GM23338 (cell line): ENCODE measurements around the gene MYRF. TPM values are rescaled to one million over a fixed set of nuclear protein-coding genes. Genes with fewer than 3 reads are reported as not detected.

ENCODE experiments used
- ATAC-seq: fragments of 200-7000 bp; cut with Tn5 transposase; 3 replicates; pipeline ENCODE4 v1.9.1; 2020
- DNase-seq: peaks from one replicate; pipeline ENCODE4 v3.0.0-alpha.2; 2015; ENCODE audit warnings: low spot score
- H2AFZ ChIP-seq: fragments of 200-600 bp; sonication (generic); 2 replicates; pipeline ENCODE4 v1.8.0; 2016; ENCODE audit warnings: antibody characterized with exemption, mild to moderate bottlenecking, moderate library complexity
- H3F3A ChIP-seq: fragments of 200-600 bp; sonication (generic); replicated peaks from 2 replicates; pipeline ENCODE4 v1.8.0; 2017; ENCODE audit warnings: antibody characterized with exemption, mixed run types, low read depth
- H3K27ac ChIP-seq: fragments of 200-600 bp; sonication (generic); 2 replicates; pipeline ENCODE4 v1.6.1; 2016; ENCODE audit warnings: low read depth
- H3K27me3 ChIP-seq: fragments of 200-600 bp; sonication (generic); 2 replicates; pipeline ENCODE4 v1.8.0; 2016; ENCODE audit warnings: mild to moderate bottlenecking, mixed run types, moderate library complexity; ENCODE audit not compliant: insufficient read depth
- H3K36me3 ChIP-seq: fragments of 200-600 bp; sonication (generic); 2 replicates; pipeline ENCODE4 v1.8.0; 2016; ENCODE audit warnings: mild to moderate bottlenecking; ENCODE audit not compliant: insufficient read depth
- H3K4me1 ChIP-seq: fragments of 200-600 bp; sonication (generic); 2 replicates; pipeline ENCODE4 v1.8.0; 2016; ENCODE audit warnings: mild to moderate bottlenecking, moderate library complexity; ENCODE audit not compliant: insufficient read depth
- H3K4me2 ChIP-seq: fragments of 200-600 bp; sonication (generic); 2 replicates; pipeline ENCODE4 v1.7.1; 2017; ENCODE audit warnings: mixed run types
- H3K4me3 ChIP-seq: fragments of 200-600 bp; sonication (generic); 2 replicates; pipeline ENCODE4 v1.6.1; 2016; ENCODE audit warnings: mixed run types
- H3K79me2 ChIP-seq: fragments of 200-600 bp; sonication (generic); replicated peaks from 2 replicates; pipeline ENCODE4 v1.8.0; 2017; ENCODE audit warnings: mild to moderate bottlenecking; ENCODE audit not compliant: insufficient read depth
- H3K9me2 ChIP-seq: fragments of 200-600 bp; sonication (generic); 2 replicates; pipeline ENCODE4 v1.8.0; 2017; ENCODE audit not compliant: insufficient read depth
- H4K20me1 ChIP-seq: fragments of 200-600 bp; sonication (generic); replicated peaks from 2 replicates; pipeline ENCODE4 v1.8.0; 2017; ENCODE audit warnings: mild to moderate bottlenecking; ENCODE audit not compliant: insufficient read depth
- H3K27ac Mint-ChIP-seq: 2 replicates; pipeline ENCODE4 v1.8.0; 2020; ENCODE audit warnings: inconsistent platforms, mild to moderate bottlenecking, moderate library complexity, mixed read lengths
- H3K27me3 Mint-ChIP-seq: 3 replicates; pipeline ENCODE4 v1.8.0; 2022; ENCODE audit warnings: low read depth, mild to moderate bottlenecking, moderate library complexity, mixed read lengths, inconsistent platforms; ENCODE audit not compliant: insufficient read depth, poor library complexity
- H3K36me3 Mint-ChIP-seq: 3 replicates; pipeline ENCODE4 v1.8.0; 2021; ENCODE audit warnings: low read depth, mild to moderate bottlenecking, inconsistent platforms, moderate library complexity, mixed read lengths
- H3K4me1 Mint-ChIP-seq: 3 replicates; pipeline ENCODE4 v1.8.0; 2020; ENCODE audit warnings: mild to moderate bottlenecking, inconsistent platforms, mixed read lengths
- H3K4me3 Mint-ChIP-seq: 3 replicates; pipeline ENCODE4 v1.8.0; 2021; ENCODE audit warnings: moderate library complexity, mild to moderate bottlenecking, inconsistent platforms, mixed read lengths
- H3K9me3 Mint-ChIP-seq: 3 replicates; pipeline ENCODE4 v1.8.0; 2020; ENCODE audit warnings: moderate library complexity, mild to moderate bottlenecking, inconsistent platforms, mixed read lengths
- EZH2phosphoT487 ChIP-seq: fragments of 200-600 bp; sonication (generic); IDR thresholded peaks from one replicate; pipeline ENCODE4 v1.8.1; 2018; ENCODE audit warnings: antibody characterized with exemption; ENCODE audit not compliant: unreplicated experiment
- POLR2AphosphoS5 ChIP-seq: IDR thresholded peaks from 2 replicates; pipeline ENCODE4 v1.6.1; 2016; ENCODE audit warnings: antibody characterized with exemption, low read depth
- STAT1 ChIP-seq: IDR thresholded peaks from one replicate; pipeline ENCODE4 v1.6.1; 2016; ENCODE audit warnings: antibody characterized with exemption; ENCODE audit not compliant: unreplicated experiment
- ZNF114 ChIP-seq: fragments of 250-450 bp; sonication (Bioruptor Pico); IDR thresholded peaks from 2 replicates; pipeline ENCODE4 v1.5.0; 2020; ENCODE audit warnings: mild to moderate bottlenecking, moderate library complexity
- polyA plus RNA-seq: library from polyadenylated mRNA; unstranded; fragments of >200 nt; fragmentation: Nextera tagmentation; extraction: Ambion mirVana; gene quantifications from 2 replicates; pipeline ENCODE4 v1.2.1, GENCODE V29; 2016
- total RNA-seq: library from RNA; depleted of rRNA; stranded (reverse); fragments of >200 nt; shearing (Covaris generic); gene quantifications from 2 replicates; pipeline ENCODE4 v1.2.3, GENCODE V29; 2014
- TF ChIP-seq, protein P1 (sequence below): fragments of 250-450 bp; sonication (Bioruptor Pico); IDR thresholded peaks from 2 replicates; pipeline ENCODE4 v1.5.0; 2020; ENCODE audit warnings: mild to moderate bottlenecking, moderate library complexity
- TF ChIP-seq, protein P2 (sequence below): IDR thresholded peaks from 2 replicates; pipeline ENCODE4 v1.6.1; 2016; ENCODE audit warnings: antibody characterized with exemption
- TF ChIP-seq, protein P3 (sequence below): IDR thresholded peaks from one replicate; pipeline ENCODE4 v1.6.1; 2018; ENCODE audit warnings: antibody characterized with exemption; ENCODE audit not compliant: unreplicated experiment

MYRF gene
- total and polyA plus RNA-seq, 2 experiments from 2014 or later = 1.9 to 5.5 TPM

DNA sequence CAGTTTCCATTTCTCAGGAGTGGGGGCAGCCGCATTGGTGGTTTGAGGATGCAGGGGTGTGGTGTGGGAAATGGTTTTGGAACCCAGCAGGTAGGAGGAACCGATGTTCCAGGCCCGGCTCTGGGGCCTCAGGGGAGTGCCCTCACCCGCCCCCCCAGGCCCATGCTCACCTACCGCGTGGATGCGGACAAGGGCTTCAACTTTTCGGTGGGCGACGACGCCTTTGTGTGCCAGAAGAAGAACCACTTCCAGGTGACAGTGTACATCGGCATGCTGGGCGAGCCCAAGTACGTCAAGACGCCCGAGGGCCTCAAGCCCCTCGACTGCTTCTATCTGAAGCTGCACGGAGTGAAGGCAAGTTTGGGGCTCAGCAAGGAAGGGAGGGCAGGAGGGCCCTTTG lies 21.4 kb downstream of the MYRF start:
- Histone ChIP-seq H2AFZ (no peak overlapping the region), H3K4me1 (peaks cover 6% of the 10 kb centered on the region), H3K79me2 (no peaks in the 10 kb centered on the region), H3K4me3 (no peak overlapping the region), H3K36me3 (no peaks in the 10 kb centered on the region), H3K4me2 (no peak overlapping the region), H3K9me2 (no peaks in the 10 kb centered on the region), H3K27me3 (no peaks in the 10 kb centered on the region), H3F3A (0 out of 2 replicates have a peak, but pooled peaks cover 2% of the 10 kb centered on the region), H3K27ac (no peak overlapping the region), H4K20me1 (no peaks in the 10 kb centered on the region)
- ATAC-seq (no peak), DNase-seq (no peak)
- peaks cover 27% of the 10 kb centered on the region for H3K4me1 Mint-ChIP-seq
- peaks cover 8% of the 10 kb centered on the region for H3K27me3 Mint-ChIP-seq
- H3K36me3 Mint-ChIP-seq = peaks cover 3% of the 10 kb centered on the region; the same call in 1 of the 3 replicates
- 0 out of 3 replicates have a peak, but pooled peaks cover 3% of the 10 kb centered on the region for H3K9me3 Mint-ChIP-seq
- no peak overlapping the region for H3K4me3 Mint-ChIP-seq
- TF ChIP-seq, protein P1, sequence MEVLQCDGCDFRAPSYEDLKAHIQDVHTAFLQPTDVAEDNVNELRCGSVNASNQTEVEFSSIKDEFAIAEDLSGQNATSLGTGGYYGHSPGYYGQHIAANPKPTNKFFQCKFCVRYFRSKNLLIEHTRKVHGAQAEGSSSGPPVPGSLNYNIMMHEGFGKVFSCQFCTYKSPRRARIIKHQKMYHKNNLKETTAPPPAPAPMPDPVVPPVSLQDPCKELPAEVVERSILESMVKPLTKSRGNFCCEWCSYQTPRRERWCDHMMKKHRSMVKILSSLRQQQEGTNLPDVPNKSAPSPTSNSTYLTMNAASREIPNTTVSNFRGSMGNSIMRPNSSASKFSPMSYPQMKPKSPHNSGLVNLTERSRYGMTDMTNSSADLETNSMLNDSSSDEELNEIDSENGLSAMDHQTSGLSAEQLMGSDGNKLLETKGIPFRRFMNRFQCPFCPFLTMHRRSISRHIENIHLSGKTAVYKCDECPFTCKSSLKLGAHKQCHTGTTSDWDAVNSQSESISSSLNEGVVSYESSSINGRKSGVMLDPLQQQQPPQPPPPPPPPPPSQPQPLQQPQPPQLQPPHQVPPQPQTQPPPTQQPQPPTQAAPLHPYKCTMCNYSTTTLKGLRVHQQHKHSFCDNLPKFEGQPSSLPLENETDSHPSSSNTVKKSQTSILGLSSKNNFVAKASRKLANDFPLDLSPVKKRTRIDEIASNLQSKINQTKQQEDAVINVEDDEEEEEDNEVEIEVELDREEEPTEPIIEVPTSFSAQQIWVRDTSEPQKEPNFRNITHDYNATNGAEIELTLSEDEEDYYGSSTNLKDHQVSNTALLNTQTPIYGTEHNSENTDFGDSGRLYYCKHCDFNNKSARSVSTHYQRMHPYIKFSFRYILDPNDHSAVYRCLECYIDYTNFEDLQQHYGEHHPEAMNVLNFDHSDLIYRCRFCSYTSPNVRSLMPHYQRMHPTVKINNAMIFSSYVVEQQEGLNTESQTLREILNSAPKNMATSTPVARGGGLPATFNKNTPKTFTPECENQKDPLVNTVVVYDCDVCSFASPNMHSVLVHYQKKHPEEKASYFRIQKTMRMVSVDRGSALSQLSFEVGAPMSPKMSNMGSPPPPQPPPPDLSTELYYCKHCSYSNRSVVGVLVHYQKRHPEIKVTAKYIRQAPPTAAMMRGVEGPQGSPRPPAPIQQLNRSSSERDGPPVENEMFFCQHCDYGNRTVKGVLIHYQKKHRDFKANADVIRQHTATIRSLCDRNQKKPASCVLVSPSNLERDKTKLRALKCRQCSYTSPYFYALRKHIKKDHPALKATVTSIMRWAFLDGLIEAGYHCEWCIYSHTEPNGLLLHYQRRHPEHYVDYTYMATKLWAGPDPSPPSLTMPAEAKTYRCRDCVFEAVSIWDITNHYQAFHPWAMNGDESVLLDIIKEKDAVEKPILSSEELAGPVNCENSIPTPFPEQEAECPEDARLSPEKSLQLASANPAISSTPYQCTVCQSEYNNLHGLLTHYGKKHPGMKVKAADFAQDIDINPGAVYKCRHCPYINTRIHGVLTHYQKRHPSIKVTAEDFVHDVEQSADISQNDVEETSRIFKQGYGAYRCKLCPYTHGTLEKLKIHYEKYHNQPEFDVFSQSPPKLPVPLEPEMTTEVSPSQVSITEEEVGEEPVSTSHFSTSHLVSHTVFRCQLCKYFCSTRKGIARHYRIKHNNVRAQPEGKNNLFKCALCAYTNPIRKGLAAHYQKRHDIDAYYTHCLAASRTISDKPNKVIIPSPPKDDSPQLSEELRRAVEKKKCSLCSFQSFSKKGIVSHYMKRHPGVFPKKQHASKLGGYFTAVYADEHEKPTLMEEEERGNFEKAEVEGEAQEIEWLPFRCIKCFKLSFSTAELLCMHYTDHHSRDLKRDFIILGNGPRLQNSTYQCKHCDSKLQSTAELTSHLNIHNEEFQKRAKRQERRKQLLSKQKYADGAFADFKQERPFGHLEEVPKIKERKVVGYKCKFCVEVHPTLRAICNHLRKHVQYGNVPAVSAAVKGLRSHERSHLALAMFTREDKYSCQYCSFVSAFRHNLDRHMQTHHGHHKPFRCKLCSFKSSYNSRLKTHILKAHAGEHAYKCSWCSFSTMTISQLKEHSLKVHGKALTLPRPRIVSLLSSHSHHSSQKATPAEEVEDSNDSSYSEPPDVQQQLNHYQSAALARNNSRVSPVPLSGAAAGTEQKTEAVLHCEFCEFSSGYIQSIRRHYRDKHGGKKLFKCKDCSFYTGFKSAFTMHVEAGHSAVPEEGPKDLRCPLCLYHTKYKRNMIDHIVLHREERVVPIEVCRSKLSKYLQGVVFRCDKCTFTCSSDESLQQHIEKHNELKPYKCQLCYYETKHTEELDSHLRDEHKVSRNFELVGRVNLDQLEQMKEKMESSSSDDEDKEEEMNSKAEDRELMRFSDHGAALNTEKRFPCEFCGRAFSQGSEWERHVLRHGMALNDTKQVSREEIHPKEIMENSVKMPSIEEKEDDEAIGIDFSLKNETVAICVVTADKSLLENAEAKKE = no peak
- H3K27ac Mint-ChIP-seq = no peak overlapping the region

DNA sequence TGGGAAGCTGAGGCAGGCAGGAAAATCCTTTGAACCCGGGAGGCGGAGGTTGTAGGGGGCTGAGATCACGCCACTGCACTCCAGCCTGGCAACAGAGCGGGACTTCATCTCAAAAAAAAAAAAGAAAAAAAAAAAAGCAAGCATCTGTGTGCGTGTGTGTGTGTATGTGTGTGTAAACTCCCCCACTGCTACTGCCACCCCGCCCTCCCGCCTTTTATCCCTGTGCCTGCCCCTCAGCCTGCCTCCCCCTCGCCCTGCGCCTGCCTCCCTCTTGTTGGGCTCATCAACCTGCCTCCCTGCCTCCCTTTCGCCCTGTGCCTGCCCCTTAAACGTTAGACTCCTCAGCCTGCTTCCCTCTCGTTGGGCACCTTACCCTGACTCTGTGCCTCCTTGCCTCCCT lies 22.0 kb downstream of the MYRF start:
- no peaks in the 10 kb centered on the region for H3K9me2 ChIP-seq
- H3K9me3 Mint-ChIP-seq = 0 out of 3 replicates have a peak, but pooled peaks cover 3% of the 10 kb centered on the region
- H3K27ac ChIP-seq = no peak overlapping the region
- peaks cover 8% of the 10 kb centered on the region for H3K27me3 Mint-ChIP-seq
- H4K20me1 ChIP-seq = no peaks in the 10 kb centered on the region
- H3K27ac Mint-ChIP-seq = no peak overlapping the region
- ATAC-seq = no peak
- H3K4me3 ChIP-seq = no peak overlapping the region
- H3K27me3 ChIP-seq = no peaks in the 10 kb centered on the region
- H3K36me3 Mint-ChIP-seq = peaks cover 3% of the 10 kb centered on the region; the same call in 1 of the 3 replicates
- DNase-seq = no peak
- H3K4me1 ChIP-seq = peaks cover 6% of the 10 kb centered on the region
- H2AFZ ChIP-seq = no peak overlapping the region
- H3K79me2 ChIP-seq = no peaks in the 10 kb centered on the region
- no peak overlapping the region for H3K4me2 ChIP-seq
- no peaks in the 10 kb centered on the region for H3K36me3 ChIP-seq
- no peak overlapping the region; the same call in 2 of the 3 replicates for H3K4me3 Mint-ChIP-seq
- H3F3A ChIP-seq = 0 out of 2 replicates have a peak, but pooled peaks cover 2% of the 10 kb centered on the region
- H3K4me1 Mint-ChIP-seq = peaks cover 27% of the 10 kb centered on the region
- no peak for TF ChIP-seq POLR2AphosphoS5
- TF ChIP-seq, protein P2, sequence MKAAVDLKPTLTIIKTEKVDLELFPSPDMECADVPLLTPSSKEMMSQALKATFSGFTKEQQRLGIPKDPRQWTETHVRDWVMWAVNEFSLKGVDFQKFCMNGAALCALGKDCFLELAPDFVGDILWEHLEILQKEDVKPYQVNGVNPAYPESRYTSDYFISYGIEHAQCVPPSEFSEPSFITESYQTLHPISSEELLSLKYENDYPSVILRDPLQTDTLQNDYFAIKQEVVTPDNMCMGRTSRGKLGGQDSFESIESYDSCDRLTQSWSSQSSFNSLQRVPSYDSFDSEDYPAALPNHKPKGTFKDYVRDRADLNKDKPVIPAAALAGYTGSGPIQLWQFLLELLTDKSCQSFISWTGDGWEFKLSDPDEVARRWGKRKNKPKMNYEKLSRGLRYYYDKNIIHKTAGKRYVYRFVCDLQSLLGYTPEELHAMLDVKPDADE = no peak
- TF ChIP-seq, protein P3, sequence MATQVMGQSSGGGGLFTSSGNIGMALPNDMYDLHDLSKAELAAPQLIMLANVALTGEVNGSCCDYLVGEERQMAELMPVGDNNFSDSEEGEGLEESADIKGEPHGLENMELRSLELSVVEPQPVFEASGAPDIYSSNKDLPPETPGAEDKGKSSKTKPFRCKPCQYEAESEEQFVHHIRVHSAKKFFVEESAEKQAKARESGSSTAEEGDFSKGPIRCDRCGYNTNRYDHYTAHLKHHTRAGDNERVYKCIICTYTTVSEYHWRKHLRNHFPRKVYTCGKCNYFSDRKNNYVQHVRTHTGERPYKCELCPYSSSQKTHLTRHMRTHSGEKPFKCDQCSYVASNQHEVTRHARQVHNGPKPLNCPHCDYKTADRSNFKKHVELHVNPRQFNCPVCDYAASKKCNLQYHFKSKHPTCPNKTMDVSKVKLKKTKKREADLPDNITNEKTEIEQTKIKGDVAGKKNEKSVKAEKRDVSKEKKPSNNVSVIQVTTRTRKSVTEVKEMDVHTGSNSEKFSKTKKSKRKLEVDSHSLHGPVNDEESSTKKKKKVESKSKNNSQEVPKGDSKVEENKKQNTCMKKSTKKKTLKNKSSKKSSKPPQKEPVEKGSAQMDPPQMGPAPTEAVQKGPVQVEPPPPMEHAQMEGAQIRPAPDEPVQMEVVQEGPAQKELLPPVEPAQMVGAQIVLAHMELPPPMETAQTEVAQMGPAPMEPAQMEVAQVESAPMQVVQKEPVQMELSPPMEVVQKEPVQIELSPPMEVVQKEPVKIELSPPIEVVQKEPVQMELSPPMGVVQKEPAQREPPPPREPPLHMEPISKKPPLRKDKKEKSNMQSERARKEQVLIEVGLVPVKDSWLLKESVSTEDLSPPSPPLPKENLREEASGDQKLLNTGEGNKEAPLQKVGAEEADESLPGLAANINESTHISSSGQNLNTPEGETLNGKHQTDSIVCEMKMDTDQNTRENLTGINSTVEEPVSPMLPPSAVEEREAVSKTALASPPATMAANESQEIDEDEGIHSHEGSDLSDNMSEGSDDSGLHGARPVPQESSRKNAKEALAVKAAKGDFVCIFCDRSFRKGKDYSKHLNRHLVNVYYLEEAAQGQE = no peak
- no peak for TF ChIP-seq STAT1
- no peak for TF ChIP-seq EZH2phosphoT487
- no peak for TF ChIP-seq ZNF114 (CRISPR knock-in tag)
